ENCODE measurements around the gene LYAR. TPM values are rescaled to one million over a fixed set of nuclear protein-coding genes. Genes with fewer than 3 reads are reported as not detected.
A peak's percentile ranks its signal among the peaks of the same experiment; 100 is the strongest.
"Not testable (repeated sequence)": the region's sequence is repeated elsewhere in the genome, so short reads cannot be mapped to it uniquely, and the experiment has no call there.

The LYAR gene
- total RNA-seq, 1 experiment from 2014 or later = 29.8 TPM

GRCh38 chr4:4249866-4250265 is 40.1 kb downstream of the LYAR start:
- Histone ChIP-seq H3K4me3 (ENCODE audit: low read depth, low read length) (no peak overlapping the region), H3K9me3 (no peaks in the 10 kb centered on the region), H3K4me1 (peaks cover 5% of the 10 kb centered on the region), H3K36me3 (ENCODE audit: control insufficient read depth, insufficient read depth, low read length) (peaks cover 3% of the 10 kb centered on the region; the same call in 1 of the 2 replicates), H3K27me3 (replicated peaks; ENCODE audit: control insufficient read depth, insufficient read depth, low read length) (no peaks in the 10 kb centered on the region)
- Mint-ChIP-seq H3K27ac (ENCODE audit: unreplicated experiment) (no peak overlapping the region), H3K4me1 (ENCODE audit: low read depth, unreplicated experiment) (peaks cover 13% of the 10 kb centered on the region), H3K9me3 (ENCODE audit: unreplicated experiment) (no peaks in the 10 kb centered on the region), H3K27me3 (ENCODE audit: insufficient read depth, unreplicated experiment) (no peaks in the 10 kb centered on the region), H3K36me3 (ENCODE audit: insufficient read depth, unreplicated experiment) (peaks cover 20% of the 10 kb centered on the region), H3K4me3 (ENCODE audit: unreplicated experiment) (peak overlapping the region; percentile 4)
- no peak for DNase-seq
- ChIA-PET CTCF (no interaction called here), POLR2A (no interaction called here)
- intact Hi-C loops (cut with micrococcal nuclease; ENCODE audit: unreplicated experiment) = no loop called here
- no peak for TF ChIP-seq CTCF (IDR thresholded peaks at IDR 0.05; ENCODE audit: insufficient read depth in 1 of 2, low read depth in 1 of 2, low read length in 1 of 2, severe bottlenecking in 1 of 2, unreplicated experiment in 1 of 2)
- no TSS peak for BruUV-seq (replicated peaks)

GRCh38 chr4:4249342-4249741 is 40.6 kb downstream of the LYAR start:
- Mint-ChIP-seq H3K36me3 (ENCODE audit: insufficient read depth, unreplicated experiment) (peaks cover 24% of the 10 kb centered on the region), H3K4me1 (ENCODE audit: low read depth, unreplicated experiment) (peaks cover 13% of the 10 kb centered on the region), H3K4me3 (ENCODE audit: unreplicated experiment) (peak overlapping the region; percentile 95)
- POLR2A ChIA-PET; H3K27me3 ChIP-seq (replicated peaks; ENCODE audit: control insufficient read depth, insufficient read depth, low read length); DNase-seq; H3K27ac Mint-ChIP-seq (ENCODE audit: unreplicated experiment); BruUV-seq (replicated peaks); H3K36me3 ChIP-seq (ENCODE audit: control insufficient read depth, insufficient read depth, low read length); H3K9me3 ChIP-seq; H3K9me3 Mint-ChIP-seq (ENCODE audit: unreplicated experiment); H3K27me3 Mint-ChIP-seq (ENCODE audit: insufficient read depth, unreplicated experiment); intact Hi-C loops (cut with micrococcal nuclease; ENCODE audit: unreplicated experiment); H3K4me3 ChIP-seq (ENCODE audit: low read depth, low read length); H3K4me1 ChIP-seq: not testable (repeated sequence)
- CTCF ChIA-PET = interaction anchor here (0.6 kb wide), 1 partner anchor 259 kb away, joined by 3 read pairs; no protein-coding TSS in a partner anchor

GRCh38 chr4:4248885-4249203 is 41.1 kb downstream of the LYAR start:
- H3K9me3 ChIP-seq = no peaks in the 10 kb centered on the region
- Mint-ChIP-seq H3K27ac (ENCODE audit: unreplicated experiment) (peak overlapping the region; percentile 97), H3K9me3 (ENCODE audit: unreplicated experiment) (no peaks in the 10 kb centered on the region), H3K36me3 (ENCODE audit: insufficient read depth, unreplicated experiment) (peaks cover 26% of the 10 kb centered on the region), H3K4me1 (ENCODE audit: low read depth, unreplicated experiment) (peaks cover 13% of the 10 kb centered on the region), H3K27me3 (ENCODE audit: insufficient read depth, unreplicated experiment) (no peaks in the 10 kb centered on the region), H3K4me3 (ENCODE audit: unreplicated experiment) (peak overlapping the region; percentile 95)
- DNase-seq = no peak
- intact Hi-C loops (cut with micrococcal nuclease; ENCODE audit: unreplicated experiment) = loop anchor here (1.0 kb wide), 1 partner anchor 86 kb away; no protein-coding TSS in a partner anchor
- H3K4me3 ChIP-seq (ENCODE audit: low read depth, low read length) = peak overlapping the region; percentile 91
- TF ChIP-seq CTCF (IDR thresholded peaks at IDR 0.05; ENCODE audit: insufficient read depth in 1 of 2, low read depth in 1 of 2, low read length in 1 of 2, severe bottlenecking in 1 of 2, unreplicated experiment in 1 of 2) = no peak
- peaks cover 3% of the 10 kb centered on the region; the same call in 1 of the 2 replicates for H3K36me3 ChIP-seq (ENCODE audit: control insufficient read depth, insufficient read depth, low read length)
- ChIA-PET POLR2A (interaction anchor here (0.8 kb wide), 1 partner anchor 330 kb away, joined by 6 read pairs; no protein-coding TSS in a partner anchor), CTCF (interaction anchor here (0.6 kb wide), 1 partner anchor 258 kb away, joined by 3 read pairs; no protein-coding TSS in a partner anchor)
- peaks cover 5% of the 10 kb centered on the region for H3K4me1 ChIP-seq
- H3K27me3 ChIP-seq (replicated peaks; ENCODE audit: control insufficient read depth, insufficient read depth, low read length) = no peaks in the 10 kb centered on the region
- BruUV-seq (replicated peaks) = no TSS peak

Measured in Caco-2 (cell line).